ENCODE results near the gene SLC6A13. TPM values are rescaled to one million over a fixed set of nuclear protein-coding genes. Genes with fewer than 3 reads are reported as not detected.

Gene SLC6A13
- total RNA-seq, 1 experiment from 2014 or later = not detected

- no peak overlapping the region for H3K56ac ChIP-seq (ENCODE audit: insufficient read length, low read depth, low read length)
- Mint-ChIP-seq H3K4me1 (peaks cover 10 to 31% of the 10 kb centered on the region in 2 experiments), H3K9me3 (peaks cover 23 to 24% of the 10 kb centered on the region in 2 experiments), H3K27ac (no peak overlapping the region; a peak in 1 of 7 replicates), H3K27me3 (ENCODE audit: low read depth) (peaks cover 11% of the 10 kb centered on the region), H3K4me3 (no peak overlapping the region), H3K36me3 (ENCODE audit: insufficient read depth in 1 of 3, low read depth in 3 of 3) (peaks cover 3 to 17% (median 13%) of the 10 kb centered on the region in 3 experiments; a peak in 6 of 7 replicates)
- peaks cover 8% of the 10 kb centered on the region for H3K9me3 ChIP-seq (ENCODE audit: control insufficient read depth, low read depth, low read length)
- H2BK20ac ChIP-seq (ENCODE audit: low read depth, low read length, poor library complexity, severe bottlenecking) = no peak overlapping the region
- H3K14ac ChIP-seq (ENCODE audit: insufficient read depth, low read length) = no peak overlapping the region
- no peaks in the 10 kb centered on the region for H3K4me1 ChIP-seq (ENCODE audit: insufficient read depth, low read length)
- H3K79me2 ChIP-seq (ENCODE audit: insufficient read depth, low read length) = no peaks in the 10 kb centered on the region
- no peak overlapping the region for H4K91ac ChIP-seq (ENCODE audit: insufficient read length, low read depth, low read length)
- H4K5ac ChIP-seq (ENCODE audit: insufficient read length, low read depth, low read length) = no peak overlapping the region
- TF ChIP-seq CTCF (conservative IDR thresholded peaks at IDR 0.05) = no peak
- H4K20me1 ChIP-seq (ENCODE audit: control insufficient read depth, insufficient read depth, insufficient read length) = no peaks in the 10 kb centered on the region
- H3K23me2 ChIP-seq (ENCODE audit: insufficient read length, low read depth, low read length, poor library complexity, severe bottlenecking) = peaks cover 2% of the 10 kb centered on the region
- H3K27ac ChIP-seq (ENCODE audit: insufficient read length, low read depth, low read length) = no peak overlapping the region
- H2BK120ac ChIP-seq (ENCODE audit: low read depth, low read length, poor library complexity, severe bottlenecking) = no peak overlapping the region
- H3K27me3 ChIP-seq (ENCODE audit: insufficient read depth, low read length) = no peaks in the 10 kb centered on the region
- H3T11ph ChIP-seq (ENCODE audit: low read length) = no peak overlapping the region
- H4K8ac ChIP-seq (replicated peaks; ENCODE audit: insufficient read length, low read depth, low read length) = no peak overlapping the region
- H2AK5ac ChIP-seq (ENCODE audit: insufficient read length, low read length) = no peak overlapping the region
- no peak overlapping the region for H3K23ac ChIP-seq (ENCODE audit: insufficient read length, low read depth, low read length)
- H3K4me2 ChIP-seq (ENCODE audit: insufficient read depth, insufficient read length, low read length) = no peak overlapping the region
- H2BK5ac ChIP-seq (ENCODE audit: insufficient read length, low read length) = no peak overlapping the region
- H2BK15ac ChIP-seq (ENCODE audit: low read depth, low read length) = no peak overlapping the region
- H3K4ac ChIP-seq (ENCODE audit: low read depth, low read length) = no peak overlapping the region
- H2BK12ac ChIP-seq (ENCODE audit: insufficient read length, low read depth, low read length) = no peak overlapping the region
- no peaks in the 10 kb centered on the region for H3K79me1 ChIP-seq (ENCODE audit: insufficient read depth, low read depth, low read length, poor library complexity, severe bottlenecking)
- no CpG with 5 or more reads among the region's 7 CpGs for WGBS (ENCODE audit: extremely low coverage, insufficient read length, low lambda C conversion rate)
- H3K9ac ChIP-seq (ENCODE audit: extremely low read depth, insufficient read length, low read length) = no peak overlapping the region
- DNase-seq = peak; percentile 22
- H3K18ac ChIP-seq (ENCODE audit: insufficient read length, low read depth, low read length) = no peak overlapping the region
- no peak overlapping the region for H2AFZ ChIP-seq (ENCODE audit: low read length)
These were observed 28.6 kb downstream of the SLC6A13 start for GRCh38 chr12:234019-234418.

Measured in H9 (cell line).